IPS-11a (cell line): ENCODE results near the gene FMOD.
"Not testable (repeated sequence)": the region's sequence is repeated elsewhere in the genome, so short reads cannot be mapped to it uniquely, and the experiment has no call there.

ENCODE experiments used
- H3K4me3 ChIP-seq: one replicate; pipeline ENCODE4 v1.5.1; 2013; ENCODE audit warnings: low read depth, low read length, control low read depth

Gene FMOD

DNA sequence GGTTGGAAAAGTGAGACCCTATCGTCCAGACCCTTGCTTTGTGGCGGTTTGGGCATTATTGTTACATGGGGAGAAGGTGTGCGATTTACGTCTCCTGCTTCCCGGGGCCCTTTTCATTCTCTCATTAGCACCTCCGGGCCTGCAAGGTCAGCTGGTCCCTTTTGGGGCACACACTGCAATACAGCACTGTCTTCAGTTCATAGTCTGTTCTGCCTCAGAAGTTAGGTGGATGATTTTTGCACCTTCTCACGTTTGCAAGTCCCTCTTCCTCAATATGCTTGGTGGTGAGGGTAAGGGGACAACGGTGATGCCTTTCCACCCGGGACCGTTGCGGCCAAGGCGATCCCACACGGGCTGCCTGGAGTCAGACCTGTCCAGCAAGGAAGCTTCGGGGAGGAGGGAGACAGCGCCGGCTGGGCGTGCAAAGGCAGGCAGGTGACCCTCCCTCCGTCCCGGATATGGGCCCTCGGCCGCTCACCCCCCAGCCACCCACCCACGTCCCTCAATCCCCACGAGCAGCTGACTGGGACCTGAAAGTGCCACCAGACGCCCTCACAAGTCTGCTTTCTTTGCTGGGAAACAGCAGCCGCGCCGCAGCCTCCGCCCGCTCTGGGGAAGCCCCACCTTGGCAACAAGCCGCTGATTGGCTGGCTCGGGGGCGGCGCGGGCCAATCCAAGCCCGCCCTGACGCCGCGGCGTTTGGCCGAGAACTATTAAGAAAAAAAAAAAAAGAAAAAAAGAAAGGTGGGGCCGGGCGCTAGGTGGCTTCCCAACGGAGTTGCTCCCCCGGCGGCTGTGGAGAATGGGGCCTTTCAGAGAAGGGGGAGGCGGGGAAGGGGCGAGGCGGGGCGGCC lies 23.9 kb downstream of the FMOD start:
- peak overlapping the region; percentile 45 for H3K4me3 ChIP-seq

DNA sequence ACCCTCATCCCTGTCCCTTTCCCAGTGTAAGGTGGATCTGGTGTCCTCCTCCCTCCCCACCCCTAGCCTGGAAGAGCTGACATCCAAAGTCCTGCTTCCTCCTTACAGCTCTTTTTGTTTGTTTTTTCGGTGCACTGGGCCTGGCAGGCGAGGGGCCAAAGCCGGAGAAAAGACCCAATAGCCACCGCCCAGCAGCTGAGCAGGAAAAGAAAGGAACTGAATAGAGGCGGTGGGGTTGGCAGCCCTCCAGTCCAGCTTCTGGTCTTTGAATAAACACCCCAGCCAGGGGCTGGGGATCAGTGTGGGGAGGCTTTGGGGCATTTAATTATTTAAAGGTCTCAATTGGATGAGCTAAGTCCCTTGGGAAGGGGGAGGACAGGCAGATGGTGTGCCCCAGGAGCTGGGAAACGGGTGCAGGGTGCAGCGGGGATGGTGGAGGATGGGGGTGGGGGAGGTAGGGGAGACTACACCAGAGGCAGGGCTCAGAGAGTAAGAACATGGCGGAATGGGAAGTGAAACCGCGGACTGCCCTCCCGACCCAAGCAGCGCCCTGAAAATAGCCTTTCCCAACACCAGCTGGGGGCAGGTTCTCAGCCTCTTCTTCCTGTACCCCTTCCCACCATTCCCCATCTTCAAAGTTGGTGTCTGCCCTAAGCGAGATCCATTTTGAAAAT lies 25.4 kb downstream of the FMOD start:
- H3K4me3 ChIP-seq = no peak overlapping the region

DNA sequence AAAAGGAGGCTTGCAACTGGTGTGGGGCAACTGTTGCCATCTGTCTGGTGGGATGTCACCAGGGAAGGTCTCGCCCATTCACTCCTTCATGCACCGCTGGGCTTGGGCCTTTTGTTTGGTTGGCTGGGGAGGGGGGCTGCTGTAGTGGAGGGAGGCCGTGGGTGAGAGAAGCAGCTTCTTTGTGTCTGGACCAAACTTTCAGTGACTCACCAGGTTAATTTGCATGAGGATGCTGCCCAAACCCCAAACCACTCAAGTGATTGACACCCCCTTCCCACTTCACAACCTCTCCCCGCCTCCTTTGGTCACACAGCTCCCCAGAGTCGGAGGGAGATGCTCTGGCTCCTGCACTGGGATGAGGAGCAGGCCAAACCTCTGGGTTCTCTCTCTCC lies 25.9 kb downstream of the FMOD start:
- no peak overlapping the region for H3K4me3 ChIP-seq

- no peak overlapping the region for H3K4me3 ChIP-seq
Observed at GRCh38 chr1:203324105-203325025, 26.6 kb downstream of the FMOD start.

GRCh38 chr1:203323587-203323986 lies 27.3 kb downstream of the FMOD start:
- no peak overlapping the region for H3K4me3 ChIP-seq

GRCh38 chr1:203322500-203323179 lies 28.3 kb downstream of the FMOD start:
- H3K4me3 ChIP-seq = no peak overlapping the region

DNA sequence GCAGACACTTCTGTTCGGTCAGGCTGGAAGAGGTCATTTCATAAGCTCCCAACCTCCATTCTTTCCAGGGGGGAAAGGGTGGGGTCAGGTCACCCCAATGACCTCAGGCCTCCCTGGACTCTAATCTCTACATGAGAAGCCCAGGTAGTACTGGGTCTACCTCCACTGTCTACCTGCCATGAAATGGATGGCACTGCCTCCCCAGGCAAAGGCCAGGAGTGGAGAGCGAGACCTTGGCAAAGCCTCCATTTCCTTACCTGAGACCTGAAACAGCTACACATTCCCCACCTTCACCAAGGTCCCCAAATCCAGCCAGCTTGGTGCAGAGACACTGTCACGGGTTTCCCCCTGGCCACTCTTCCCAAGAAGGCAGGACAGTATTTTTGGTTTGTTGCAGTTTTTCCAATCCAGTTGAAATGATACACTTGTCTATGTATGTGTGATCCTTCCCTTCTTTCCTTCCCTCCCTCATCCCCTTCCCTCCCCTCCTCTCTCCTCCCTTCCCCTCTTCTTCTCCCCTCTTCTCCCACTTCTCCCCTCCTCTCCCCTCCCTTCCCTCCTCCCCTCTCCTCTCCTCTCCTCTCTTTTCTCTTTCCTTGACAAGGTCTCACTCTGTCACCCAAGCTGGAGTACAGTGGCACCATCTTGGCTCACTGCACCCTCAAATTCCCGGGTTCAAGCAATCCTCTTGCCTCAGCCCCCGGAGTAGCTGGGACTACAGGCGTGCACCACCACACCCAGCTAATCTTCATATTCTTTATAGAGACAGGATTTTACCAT lies 29.5 kb downstream of the FMOD start:
- no peak overlapping the region for H3K4me3 ChIP-seq

GRCh38 chr1:203320591-203321272 lies 30.2 kb downstream of the FMOD start:
- H3K4me3 ChIP-seq = no peak overlapping the region

DNA sequence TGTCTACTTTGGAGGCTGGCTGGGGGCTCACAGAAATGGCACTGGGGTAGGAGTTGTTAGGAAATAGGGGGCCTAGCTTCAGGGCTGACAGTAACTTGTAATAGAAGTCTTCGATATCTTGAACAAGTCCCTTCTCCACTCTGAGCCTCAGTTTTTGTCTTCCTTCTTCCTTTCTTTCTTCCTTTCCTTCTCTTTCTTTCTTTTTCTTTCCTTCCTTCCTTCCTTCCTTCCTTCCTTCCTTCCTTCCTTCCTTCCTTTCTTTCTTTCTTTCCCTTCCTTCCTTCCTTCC lies 32.7 kb downstream of the FMOD start:
- no peak overlapping the region for H3K4me3 ChIP-seq

- H3K4me3 ChIP-seq = no peak overlapping the region
Observed at GRCh38 chr1:203317429-203318228, 33.3 kb downstream of the FMOD start.

DNA sequence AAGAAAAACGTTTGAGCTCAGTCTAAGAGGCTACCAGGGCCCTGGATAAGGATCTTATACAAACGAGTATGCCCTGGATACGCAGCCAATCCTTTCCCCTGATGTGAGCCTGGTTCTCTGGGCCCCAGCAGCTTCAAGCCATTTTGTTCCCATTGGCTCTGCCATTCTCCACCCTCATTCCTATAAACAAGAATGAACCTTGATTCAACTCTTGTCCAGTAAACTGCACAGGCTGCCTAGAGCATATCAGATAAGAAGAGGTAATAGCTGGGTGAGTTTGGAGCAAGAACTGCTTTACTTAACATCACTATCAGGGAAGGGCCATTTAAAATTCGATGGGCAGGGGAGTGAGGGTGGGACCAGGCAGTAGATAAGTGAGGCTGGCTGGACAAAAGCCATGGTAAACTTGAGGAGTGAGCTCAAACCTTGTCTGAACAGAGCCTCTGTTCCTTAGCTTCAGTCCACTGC lies 34.3 kb downstream of the FMOD start:
- H3K4me3 ChIP-seq = no peak overlapping the region

- not testable (repeated sequence) for H3K4me3 ChIP-seq
Observed at GRCh38 chr1:203314025-203314759, 36.7 kb downstream of the FMOD start.

- H3K4me3 ChIP-seq = no peak overlapping the region
Observed at GRCh38 chr1:203311368-203312301, 39.3 kb downstream of the FMOD start.

- H3K4me3 ChIP-seq = no peak overlapping the region
Observed at GRCh38 chr1:203308923-203309331, 42.0 kb downstream of the FMOD start.

DNA sequence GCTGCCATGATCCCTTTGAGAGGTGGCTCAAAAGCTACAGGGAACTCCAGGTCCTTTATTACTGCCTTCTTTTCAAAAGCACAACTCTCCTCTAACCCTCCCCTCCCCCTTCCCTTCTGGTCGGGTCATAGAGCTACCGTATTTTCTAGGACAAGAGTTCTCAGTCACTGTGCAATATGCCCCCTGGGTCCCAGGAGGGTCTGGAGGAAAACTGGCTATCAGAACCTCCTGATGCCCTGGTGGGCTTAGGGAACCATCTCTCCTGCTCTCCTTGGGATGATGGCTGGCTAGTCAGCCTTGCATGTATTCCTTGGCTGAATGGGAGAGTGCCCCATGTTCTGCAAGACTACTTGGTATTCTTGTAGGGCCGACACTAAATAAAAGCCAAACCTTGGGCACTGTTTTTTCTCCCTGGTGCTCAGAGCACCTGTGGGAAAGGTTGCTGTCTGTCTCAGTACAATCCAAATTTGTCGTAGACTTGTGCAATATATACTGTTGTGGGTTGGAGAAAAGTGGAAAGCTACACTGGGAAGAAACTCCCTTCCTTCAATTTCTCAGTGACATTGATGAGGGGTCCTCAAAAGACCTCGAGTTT lies 42.5 kb downstream of the FMOD start:
- H3K4me3 ChIP-seq = no peak overlapping the region

- no peak overlapping the region for H3K4me3 ChIP-seq
Observed at GRCh38 chr1:203307641-203308126, 43.2 kb downstream of the FMOD start.
